Liver (tissue), 9 donors: ENCODE measurements around the gene GINS2. TPM values are rescaled to one million over a fixed set of nuclear protein-coding genes. Genes with fewer than 3 reads are reported as not detected.

ENCODE experiments used
- DNase-seq: peaks from one replicate; pipeline ENCODE4 v3.0.0-alpha.2; 2017; ENCODE audit warnings: low spot score
- H3K27ac ChIP-seq, 2 donors: one replicate each; pipeline ENCODE4 v1.7.0; 2013; ENCODE audit warnings: inconsistent platforms in 2 of 2, low read length in 2 of 2, control low read depth in 1 of 2, low read depth in 1 of 2, mild to moderate bottlenecking in 1 of 2
- H3K27me3 ChIP-seq, 4 donors: one replicate each; pipeline versions ENCODE4 v1.6.1 to v1.7.0; 2013; ENCODE audit warnings: low read length in 3 of 4, inconsistent platforms in 1 of 4, mild to moderate bottlenecking in 1 of 4, moderate library complexity in 1 of 4; ENCODE audit not compliant: control insufficient read depth in 4 of 4, insufficient read depth in 4 of 4
- H3K36me3 ChIP-seq, 4 donors: one replicate each; pipeline versions ENCODE4 v1.6.1 to v1.7.0; 2013; ENCODE audit warnings: low read length in 3 of 4, mild to moderate bottlenecking in 3 of 4, low read depth in 1 of 4, moderate library complexity in 1 of 4; ENCODE audit not compliant: control insufficient read depth in 4 of 4, insufficient read depth in 3 of 4
- H3K4me1 ChIP-seq, 4 donors: one replicate each; pipeline versions ENCODE4 v1.6.1 to v1.7.0; 2013; ENCODE audit warnings: low read length in 3 of 4, mild to moderate bottlenecking in 3 of 4, moderate library complexity in 1 of 4; ENCODE audit not compliant: control insufficient read depth in 4 of 4, insufficient read depth in 4 of 4
- H3K4me3 ChIP-seq, 3 donors: one replicate each; pipeline versions ENCODE4 v1.6.1 to v1.7.0; 2013; ENCODE audit warnings: low read length in 3 of 3, control low read depth in 1 of 3, low read depth in 1 of 3, mild to moderate bottlenecking in 1 of 3
- H3K9ac ChIP-seq, 2 donors: one replicate each; pipeline ENCODE4 v1.7.0; 2013; ENCODE audit warnings: low read length in 2 of 2, mild to moderate bottlenecking in 2 of 2, moderate library complexity in 2 of 2, control low read depth in 1 of 2, low read depth in 1 of 2
- H3K9me3 ChIP-seq, 4 donors: one replicate each; pipeline versions ENCODE4 v1.6.1 to v1.7.0; 2013; ENCODE audit warnings: low read length in 3 of 4; ENCODE audit not compliant: control insufficient read depth in 4 of 4
- EGR1 ChIP-seq, 2 donors: IDR thresholded peaks; 2 replicates each; pipeline ENCODE4 v1.6.1; 2016 to 2018; ENCODE audit warnings: antibody characterized with exemption in 2 of 2, low read depth in 2 of 2
- FOXA1 ChIP-seq: IDR thresholded peaks from 2 replicates; pipeline ENCODE4 v1.6.1; 2016; ENCODE audit warnings: antibody characterized with exemption
- FOXA2 ChIP-seq: IDR thresholded peaks from 2 replicates; pipeline ENCODE4 v1.6.1; 2016; ENCODE audit warnings: antibody characterized with exemption
- GABPA ChIP-seq, 2 donors: IDR thresholded peaks in 1 of 2; conservative IDR thresholded peaks in 1 of 2; 2 replicates each; pipeline ENCODE4 v1.6.1; 2016; ENCODE audit warnings: antibody characterized with exemption in 2 of 2, mild to moderate bottlenecking in 1 of 2, moderate library complexity in 1 of 2
- HNF4A ChIP-seq, 2 donors: conservative IDR thresholded peaks; 2 replicates each; pipeline ENCODE4 v1.6.1; 2016; ENCODE audit warnings: antibody characterized with exemption in 2 of 2, mild to moderate bottlenecking in 2 of 2
- HNF4G ChIP-seq: IDR thresholded peaks from 2 replicates; pipeline ENCODE4 v1.6.1; 2016; ENCODE audit warnings: antibody characterized with exemption
- JUND ChIP-seq, 2 donors: IDR thresholded peaks; 2 replicates each; pipeline ENCODE4 v1.6.1; 2016; ENCODE audit warnings: antibody characterized with exemption in 2 of 2
- NR2F2 ChIP-seq: IDR thresholded peaks from 2 replicates; pipeline ENCODE4 v1.6.1; 2016; ENCODE audit warnings: antibody characterized with exemption
- RAD21 ChIP-seq, 2 donors: IDR thresholded peaks; 2 replicates each; pipeline ENCODE4 v1.6.1; 2016; ENCODE audit warnings: antibody characterized with exemption in 2 of 2, mild to moderate bottlenecking in 2 of 2
- RXRA ChIP-seq, 2 donors: IDR thresholded peaks; 2 replicates each; pipeline ENCODE4 v1.6.1; 2017 to 2018; ENCODE audit warnings: antibody characterized with exemption in 2 of 2, mild to moderate bottlenecking in 1 of 2
- SP1 ChIP-seq: IDR thresholded peaks from 2 replicates; pipeline ENCODE4 v1.6.1; 2018; ENCODE audit warnings: antibody characterized with exemption, mild to moderate bottlenecking
- TAF1 ChIP-seq: conservative IDR thresholded peaks from 2 replicates; pipeline ENCODE4 v1.6.1; 2016; ENCODE audit warnings: antibody characterized with exemption, mild to moderate bottlenecking
- YY1 ChIP-seq: IDR thresholded peaks from 2 replicates; pipeline ENCODE4 v1.6.1; 2016; ENCODE audit warnings: antibody characterized with exemption, mild to moderate bottlenecking
- WGBS: extraction: QIAGEN DNeasy Blood & Tissue Kit; methylation state at CpG from one replicate; pipeline ENCODE4 v1.1.7; 2013; 5-methylcytosine and 5-hydroxymethylcytosine counted together
- polyA plus RNA-seq, 2 donors: library from polyadenylated mRNA; stranded (reverse) in 1 of 2; unstranded in 1 of 2; fragments of 200-250 nt in 1 of 2; fragments of >200 nt in 1 of 2; fragmentation: Nextera tagmentation in 1 of 2; extraction: Ambion mirVana in 1 of 2; gene quantifications; one replicate each; pipeline versions ENCODE4 v1.2.1 to v1.2.3, GENCODE V29; 2013 to 2015
- total RNA-seq, 2 donors: library from RNA; depleted of rRNA; stranded (reverse); fragments of >200 nt; gene quantifications; one replicate each; pipeline ENCODE4 v1.2.3, GENCODE V29; 2014
- TF ChIP-seq, protein P1 (sequence below): IDR thresholded peaks from 2 replicates; pipeline ENCODE4 v1.6.1; 2016; ENCODE audit warnings: antibody characterized with exemption
- TF ChIP-seq, protein P2 (sequence below): IDR thresholded peaks from 2 replicates; pipeline ENCODE4 v1.6.1; 2016; ENCODE audit warnings: antibody characterized with exemption
- TF ChIP-seq, protein P3 (sequence below): IDR thresholded peaks from 2 replicates; pipeline ENCODE4 v1.6.1; 2016; ENCODE audit warnings: antibody characterized with exemption
- TF ChIP-seq, protein P4 (sequence below): fragments of 150-350 bp; IDR thresholded peaks from 2 replicates; pipeline ENCODE4 v1.5.1; 2017; ENCODE audit warnings: improper control_type of control experiment, low read depth, low read length; ENCODE audit not compliant: missing input control
- TF ChIP-seq, protein P5 (sequence below): IDR thresholded peaks from 2 replicates; pipeline ENCODE4 v1.6.1; 2016; ENCODE audit warnings: antibody characterized with exemption, mild to moderate bottlenecking
- donor health status: healthy.
- donor health status: healthy.
- donor health status: healthy.
- donor health status: healthy.
- donor health status: healthy.

GINS2 gene
- total and polyA plus RNA-seq, 4 donors, result 0.17 to 9.3 (median 0.86) TPM

DNA sequence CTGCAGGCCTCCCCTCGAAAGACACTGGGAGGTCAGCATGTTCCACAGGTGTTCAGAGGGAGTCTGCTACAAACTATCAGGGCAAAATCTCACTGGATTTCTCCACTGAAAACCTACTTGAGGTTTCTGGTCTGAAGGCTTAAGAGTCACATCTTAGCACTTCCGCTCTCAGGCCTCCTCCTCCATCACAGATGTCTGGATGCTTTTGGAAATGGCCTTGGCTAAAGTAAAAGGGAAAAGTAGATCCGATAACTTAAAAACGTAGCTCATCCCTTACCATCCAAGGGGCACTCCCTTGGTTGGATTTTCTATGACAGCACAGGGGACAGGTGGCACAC, 14.4 kb downstream of the GINS2 start:
- H3K4me1 ChIP-seq, result peaks cover 8 to 29% (median 29%) of the 10 kb centered on the region in 4 donors
- H3K36me3 ChIP-seq, result peaks cover 0 to 28% (median 23%) of the 10 kb centered on the region in 4 donors
- peak overlapping the region; percentile 62 to 81 for H3K27ac ChIP-seq
- no peak for TF ChIP-seq YY1
- no peak for TF ChIP-seq RAD21 (IDR thresholded peaks at IDR 0.05)
- TF ChIP-seq, protein P1, sequence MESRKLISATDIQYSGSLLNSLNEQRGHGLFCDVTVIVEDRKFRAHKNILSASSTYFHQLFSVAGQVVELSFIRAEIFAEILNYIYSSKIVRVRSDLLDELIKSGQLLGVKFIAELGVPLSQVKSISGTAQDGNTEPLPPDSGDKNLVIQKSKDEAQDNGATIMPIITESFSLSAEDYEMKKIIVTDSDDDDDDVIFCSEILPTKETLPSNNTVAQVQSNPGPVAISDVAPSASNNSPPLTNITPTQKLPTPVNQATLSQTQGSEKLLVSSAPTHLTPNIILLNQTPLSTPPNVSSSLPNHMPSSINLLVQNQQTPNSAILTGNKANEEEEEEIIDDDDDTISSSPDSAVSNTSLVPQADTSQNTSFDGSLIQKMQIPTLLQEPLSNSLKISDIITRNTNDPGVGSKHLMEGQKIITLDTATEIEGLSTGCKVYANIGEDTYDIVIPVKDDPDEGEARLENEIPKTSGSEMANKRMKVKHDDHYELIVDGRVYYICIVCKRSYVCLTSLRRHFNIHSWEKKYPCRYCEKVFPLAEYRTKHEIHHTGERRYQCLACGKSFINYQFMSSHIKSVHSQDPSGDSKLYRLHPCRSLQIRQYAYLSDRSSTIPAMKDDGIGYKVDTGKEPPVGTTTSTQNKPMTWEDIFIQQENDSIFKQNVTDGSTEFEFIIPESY, result no peak
- no peak for TF ChIP-seq HNF4G
- no peak for TF ChIP-seq HNF4A (conservative IDR thresholded peaks at IDR 0.05)
- no peak for TF ChIP-seq FOXA1
- TF ChIP-seq JUND (IDR thresholded peaks at IDR 0.05), result no peak
- no peak for TF ChIP-seq RXRA (IDR thresholded peaks at IDR 0.05)
- TF ChIP-seq NR2F2, result no peak
- no peak for TF ChIP-seq EGR1 (IDR thresholded peaks at IDR 0.05; ENCODE audit: low read depth in 2 of 2)
- TF ChIP-seq, protein P2, sequence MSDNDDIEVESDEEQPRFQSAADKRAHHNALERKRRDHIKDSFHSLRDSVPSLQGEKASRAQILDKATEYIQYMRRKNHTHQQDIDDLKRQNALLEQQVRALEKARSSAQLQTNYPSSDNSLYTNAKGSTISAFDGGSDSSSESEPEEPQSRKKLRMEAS, result no peak
- TF ChIP-seq FOXA2, result no peak
- TF ChIP-seq SP1, result no peak
- TF ChIP-seq GABPA (IDR thresholded peaks at IDR 0.05 in 1 of 2, conservative IDR thresholded peaks at IDR 0.05 in 1 of 2), result no peak
- no peak overlapping the region for H3K9ac ChIP-seq
- WGBS, result 73% methylated on average over 4 of the region's 4 CpGs
- no peak overlapping the region for H3K4me3 ChIP-seq
- no peaks in the 10 kb centered on the region for H3K27me3 ChIP-seq
- no peak for DNase-seq
- no peaks in the 10 kb centered on the region for H3K9me3 ChIP-seq

DNA sequence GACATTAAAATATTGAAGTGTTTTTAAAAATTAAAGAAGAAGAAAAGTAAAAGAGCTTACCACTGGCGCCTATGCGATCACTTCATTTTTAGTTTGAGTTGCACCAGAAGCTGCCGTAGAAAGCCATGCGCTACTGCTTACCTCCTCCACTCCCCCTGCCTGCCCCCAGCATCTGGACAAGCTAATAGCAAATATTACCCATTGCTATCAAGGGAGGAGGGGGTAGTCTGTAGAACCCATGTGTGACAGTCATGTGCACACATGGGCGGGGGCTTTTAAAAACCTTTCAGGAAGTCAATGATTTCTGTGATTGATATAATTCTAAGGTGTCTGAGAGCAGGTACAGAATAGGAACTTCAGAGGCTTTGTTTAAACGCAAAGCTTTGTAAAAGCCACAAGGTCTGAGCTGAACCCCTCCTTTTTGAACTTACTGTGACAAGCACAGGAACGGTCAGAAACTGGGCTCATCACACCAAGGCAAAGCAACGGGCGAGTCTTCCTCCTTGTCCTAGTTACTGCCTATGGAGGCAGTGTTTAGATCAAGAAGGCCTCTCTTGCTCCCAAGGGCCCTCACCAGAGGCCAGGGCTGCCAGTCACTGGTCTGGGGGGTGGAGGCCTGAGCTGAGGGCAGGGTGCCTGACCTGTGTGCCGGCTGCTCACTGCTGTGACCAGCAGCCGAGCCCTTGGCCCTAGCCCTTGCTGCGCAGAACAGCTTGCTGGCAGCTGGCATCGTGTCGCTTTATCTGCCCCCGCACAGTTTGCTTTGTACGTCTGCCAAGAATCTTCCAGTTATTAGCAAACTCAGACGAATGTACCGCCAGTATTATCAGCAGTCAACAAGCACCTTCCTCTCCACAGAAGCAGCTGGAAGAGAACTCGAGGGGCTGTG, 15.0 kb downstream of the GINS2 start:
- peak; percentile 74 for DNase-seq
- Histone ChIP-seq H3K36me3 (peaks cover 0 to 34% (median 28%) of the 10 kb centered on the region in 4 donors), H3K9me3 (no peaks in the 10 kb centered on the region), H3K4me3 (no peak overlapping the region), H3K4me1 (peaks cover 8 to 29% (median 29%) of the 10 kb centered on the region in 4 donors), H3K27me3 (no peaks in the 10 kb centered on the region), H3K27ac (peak overlapping the region; percentile 74 to 81), H3K9ac (peak overlapping the region in 1 of 2 donors; percentile 11)
- peak; percentile 81 to 93 for TF ChIP-seq HNF4A (conservative IDR thresholded peaks at IDR 0.05)
- TF ChIP-seq FOXA1, result peak; percentile 76
- TF ChIP-seq, protein P2, result peak; percentile 90
- peak; percentile 68 for TF ChIP-seq NR2F2
- TF ChIP-seq, protein P1, result peak; percentile 75
- TF ChIP-seq FOXA2, result peak; percentile 81
- TF ChIP-seq SP1, result peak; percentile 77
- TF ChIP-seq, protein P3, sequence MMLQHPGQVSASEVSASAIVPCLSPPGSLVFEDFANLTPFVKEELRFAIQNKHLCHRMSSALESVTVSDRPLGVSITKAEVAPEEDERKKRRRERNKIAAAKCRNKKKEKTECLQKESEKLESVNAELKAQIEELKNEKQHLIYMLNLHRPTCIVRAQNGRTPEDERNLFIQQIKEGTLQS, result no peak
- TF ChIP-seq, protein P4, sequence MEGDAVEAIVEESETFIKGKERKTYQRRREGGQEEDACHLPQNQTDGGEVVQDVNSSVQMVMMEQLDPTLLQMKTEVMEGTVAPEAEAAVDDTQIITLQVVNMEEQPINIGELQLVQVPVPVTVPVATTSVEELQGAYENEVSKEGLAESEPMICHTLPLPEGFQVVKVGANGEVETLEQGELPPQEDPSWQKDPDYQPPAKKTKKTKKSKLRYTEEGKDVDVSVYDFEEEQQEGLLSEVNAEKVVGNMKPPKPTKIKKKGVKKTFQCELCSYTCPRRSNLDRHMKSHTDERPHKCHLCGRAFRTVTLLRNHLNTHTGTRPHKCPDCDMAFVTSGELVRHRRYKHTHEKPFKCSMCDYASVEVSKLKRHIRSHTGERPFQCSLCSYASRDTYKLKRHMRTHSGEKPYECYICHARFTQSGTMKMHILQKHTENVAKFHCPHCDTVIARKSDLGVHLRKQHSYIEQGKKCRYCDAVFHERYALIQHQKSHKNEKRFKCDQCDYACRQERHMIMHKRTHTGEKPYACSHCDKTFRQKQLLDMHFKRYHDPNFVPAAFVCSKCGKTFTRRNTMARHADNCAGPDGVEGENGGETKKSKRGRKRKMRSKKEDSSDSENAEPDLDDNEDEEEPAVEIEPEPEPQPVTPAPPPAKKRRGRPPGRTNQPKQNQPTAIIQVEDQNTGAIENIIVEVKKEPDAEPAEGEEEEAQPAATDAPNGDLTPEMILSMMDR, result no peak
- TF ChIP-seq, protein P5, sequence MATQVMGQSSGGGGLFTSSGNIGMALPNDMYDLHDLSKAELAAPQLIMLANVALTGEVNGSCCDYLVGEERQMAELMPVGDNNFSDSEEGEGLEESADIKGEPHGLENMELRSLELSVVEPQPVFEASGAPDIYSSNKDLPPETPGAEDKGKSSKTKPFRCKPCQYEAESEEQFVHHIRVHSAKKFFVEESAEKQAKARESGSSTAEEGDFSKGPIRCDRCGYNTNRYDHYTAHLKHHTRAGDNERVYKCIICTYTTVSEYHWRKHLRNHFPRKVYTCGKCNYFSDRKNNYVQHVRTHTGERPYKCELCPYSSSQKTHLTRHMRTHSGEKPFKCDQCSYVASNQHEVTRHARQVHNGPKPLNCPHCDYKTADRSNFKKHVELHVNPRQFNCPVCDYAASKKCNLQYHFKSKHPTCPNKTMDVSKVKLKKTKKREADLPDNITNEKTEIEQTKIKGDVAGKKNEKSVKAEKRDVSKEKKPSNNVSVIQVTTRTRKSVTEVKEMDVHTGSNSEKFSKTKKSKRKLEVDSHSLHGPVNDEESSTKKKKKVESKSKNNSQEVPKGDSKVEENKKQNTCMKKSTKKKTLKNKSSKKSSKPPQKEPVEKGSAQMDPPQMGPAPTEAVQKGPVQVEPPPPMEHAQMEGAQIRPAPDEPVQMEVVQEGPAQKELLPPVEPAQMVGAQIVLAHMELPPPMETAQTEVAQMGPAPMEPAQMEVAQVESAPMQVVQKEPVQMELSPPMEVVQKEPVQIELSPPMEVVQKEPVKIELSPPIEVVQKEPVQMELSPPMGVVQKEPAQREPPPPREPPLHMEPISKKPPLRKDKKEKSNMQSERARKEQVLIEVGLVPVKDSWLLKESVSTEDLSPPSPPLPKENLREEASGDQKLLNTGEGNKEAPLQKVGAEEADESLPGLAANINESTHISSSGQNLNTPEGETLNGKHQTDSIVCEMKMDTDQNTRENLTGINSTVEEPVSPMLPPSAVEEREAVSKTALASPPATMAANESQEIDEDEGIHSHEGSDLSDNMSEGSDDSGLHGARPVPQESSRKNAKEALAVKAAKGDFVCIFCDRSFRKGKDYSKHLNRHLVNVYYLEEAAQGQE, result peak; percentile 65
- peak; percentile 94 to 99 for TF ChIP-seq EGR1 (IDR thresholded peaks at IDR 0.05; ENCODE audit: low read depth in 2 of 2)
- TF ChIP-seq RXRA (IDR thresholded peaks at IDR 0.05), result peak; percentile 91 to 98
- peak; percentile 53 to 57 for TF ChIP-seq RAD21 (IDR thresholded peaks at IDR 0.05)
- peak in 1 of 2 donors; percentile 81 for TF ChIP-seq JUND (IDR thresholded peaks at IDR 0.05)
- no peak for TF ChIP-seq TAF1
- TF ChIP-seq GABPA (IDR thresholded peaks at IDR 0.05 in 1 of 2, conservative IDR thresholded peaks at IDR 0.05 in 1 of 2), result peak in 1 of 2 donors; percentile 47
- peak; percentile 59 for TF ChIP-seq YY1
- no peak for TF ChIP-seq HNF4G
- WGBS, result 40% methylated on average over 19 of the region's 19 CpGs
